ENCODE measurements around the gene NEMP2. TPM values are rescaled to one million over a fixed set of nuclear protein-coding genes. Genes with fewer than 3 reads are reported as not detected.

NEMP2 gene
- total and polyA plus RNA-seq, 2 of the 8 experiments (the other 6 are each of a cell fraction or from before 2014, with no cell fraction given) = 3.1 to 5.3 TPM

- Histone ChIP-seq H3K23ac (ENCODE audit: insufficient read length) (no peak overlapping the region), H4K20me1 (replicated peaks in 1 of 2; ENCODE audit: control insufficient read depth in 1 of 2, insufficient read depth in 2 of 2, low read length in 2 of 2) (no peaks in the 10 kb centered on the region), H3K27ac (ENCODE audit: low read depth, low read length) (no peak overlapping the region), H3K79me1 (ENCODE audit: low read depth, low read length) (no peaks in the 10 kb centered on the region), H2BK12ac (ENCODE audit: low read depth, low read length) (no peak overlapping the region), H3K56ac (replicated peaks; ENCODE audit: insufficient read length, low read depth, low read length) (no peak overlapping the region), H3K9ac (replicated peaks in 1 of 4; ENCODE audit: extremely low read depth in 1 of 4, low read depth in 3 of 4, low read length in 3 of 4) (no peak overlapping the region), H4K91ac (replicated peaks; ENCODE audit: insufficient read length, low read length) (no peak overlapping the region), H3K79me2 (ENCODE audit: control insufficient read depth in 1 of 2, insufficient read depth in 2 of 2, low read length in 2 of 2) (no peaks in the 10 kb centered on the region), H3K4ac (replicated peaks; ENCODE audit: insufficient read length, low read depth, low read length) (no peak overlapping the region), H3K4me3 (ENCODE audit: extremely low read depth in 1 of 4, insufficient read depth in 2 of 4, low read depth in 3 of 4, low read length in 4 of 4) (no peak overlapping the region), H2AK5ac (ENCODE audit: low read depth, low read length) (no peak overlapping the region), H3K4me1 (replicated peaks in 1 of 4; ENCODE audit: control insufficient read depth in 3 of 4, insufficient read depth in 4 of 4, low read length in 3 of 4) (no peaks in the 10 kb centered on the region), H4K8ac (ENCODE audit: extremely low read depth, insufficient read depth, low read length) (no peak overlapping the region), H2BK5ac (ENCODE audit: low read depth, low read length) (no peak overlapping the region), H3K18ac (ENCODE audit: extremely low read depth, low read length) (no peak overlapping the region), H3K4me2 (ENCODE audit: insufficient read depth in 1 of 2, low read depth in 2 of 2, low read length in 2 of 2) (no peak overlapping the region), H3K14ac (ENCODE audit: insufficient read length) (no peak overlapping the region), H2BK120ac (replicated peaks; ENCODE audit: low read depth, low read length) (no peak overlapping the region), H3K27me3 (replicated peaks in 1 of 4; ENCODE audit: control insufficient read depth in 3 of 4, extremely low read depth in 1 of 4, insufficient read depth in 3 of 4, low read length in 3 of 4) (no peaks in the 10 kb centered on the region), H3K23me2 (ENCODE audit: low read depth, low read length) (no peaks in the 10 kb centered on the region), H2BK15ac (ENCODE audit: low read length) (no peak overlapping the region), H2AFZ (ENCODE audit: low read length) (no peak overlapping the region), H3K36me3 (ENCODE audit: control insufficient read depth in 2 of 4, insufficient read depth in 4 of 4, low read length in 3 of 4) (no peaks in the 10 kb centered on the region), H4K5ac (ENCODE audit: insufficient read length, low read depth, low read length) (no peak overlapping the region), H3K9me3 (ENCODE audit: insufficient read depth in 2 of 2, low read depth in 1 of 2, low read length in 1 of 2) (no peaks in the 10 kb centered on the region), H2BK20ac (ENCODE audit: low read length) (no peak overlapping the region)
- POLR2A ChIA-PET (ENCODE audit: partially characterized antibody) = interaction anchor here (1.7 kb wide), 1 partner anchor 9 kb away, joined by 4 read pairs; no protein-coding TSS in a partner anchor
- DNase-seq (ENCODE audit: low read depth in 1 of 2, low spot score in 2 of 2) = no peak
- CTCF ChIA-PET (ENCODE audit: partially characterized antibody) = interaction anchor here (0.6 to 1.3 kb wide), 3 partner anchors 9 to 80 kb away, joined by 3 to 5 read pairs (median 3); no protein-coding TSS in a partner anchor
- no peak for FAIRE-seq
- WGBS, 2 experiments (ENCODE audit: extremely low coverage in 1 of 2, insufficient coverage in 1 of 2, insufficient read length in 1 of 2, insufficient replicate concordance in 2 of 2, low coverage in 1 of 2, low lambda C conversion rate in 2 of 2, missing lambda C conversion rate in 1 of 2) = 92% methylated on average over 1 of the region's 1 CpG; no CpG with 5 or more reads in 1 of the 2 experiments
- TF ChIP-seq MAFK (IDR thresholded peaks at IDR 0.05; ENCODE audit: low read depth, low read length) = no peak
- TF ChIP-seq BRCA1 (IDR thresholded peaks at IDR 0.05; ENCODE audit: low read depth, low read length) = no peak
- TF ChIP-seq BACH1 (IDR thresholded peaks at IDR 0.05; ENCODE audit: low read length) = no peak
- TF ChIP-seq RXRA (IDR thresholded peaks at IDR 0.05; ENCODE audit: insufficient read depth, low read depth, low read length) = no peak
- no peak for TF ChIP-seq EZH2 (IDR thresholded peaks at IDR 0.05; ENCODE audit: low read depth, low read length, severe bottlenecking)
- no peak for TF ChIP-seq SUZ12 (IDR thresholded peaks at IDR 0.05; ENCODE audit: low read length)
- TF ChIP-seq NRF1 (IDR thresholded peaks at IDR 0.05; ENCODE audit: low read depth, low read length) = no peak
- no peak for TF ChIP-seq SP4 (IDR thresholded peaks at IDR 0.05; ENCODE audit: low read length)
- TF ChIP-seq PHF8 (conservative IDR thresholded peaks at IDR 0.05; ENCODE audit: low read depth, low read length) = no peak
- TF ChIP-seq RFX5 (IDR thresholded peaks at IDR 0.05; ENCODE audit: borderline replicate concordance, low read depth, low read length) = no peak
- TF ChIP-seq RBBP5 (IDR thresholded peaks at IDR 0.05; ENCODE audit: borderline replicate concordance, low read depth, low read length) = no peak
- TF ChIP-seq CBX5 (IDR thresholded peaks at IDR 0.05; ENCODE audit: low read depth, low read length) = no peak
- TF ChIP-seq CEBPB (IDR thresholded peaks at IDR 0.05; ENCODE audit: low read depth, low read length) = no peak
- TF ChIP-seq GTF2F1 (IDR thresholded peaks at IDR 0.05; ENCODE audit: borderline replicate concordance, low read depth, low read length) = no peak
Observed at GRCh38 chr2:190519975-190520767, 14.4 kb downstream of the NEMP2 start.

All from H1 (cell line).